Fibroblast of lung (primary cell): Measurements from ENCODE around the gene NFE2L3. TPM values are rescaled to one million over a fixed set of nuclear protein-coding genes. Genes with fewer than 3 reads are reported as not detected.

Experiments used
- DNase-seq, 2 donors: peaks; one replicate each; pipeline versions ENCODE4 v3.0.0 to v3.0.0-alpha.2; 2010; ENCODE audit warnings: low read depth in 2 of 2
- H2AFZ ChIP-seq: 2 replicates; pipeline ENCODE4 v1.5.1; 2012; ENCODE audit warnings: low read length, control low read depth, inconsistent platforms
- H3K27ac ChIP-seq: 2 replicates; pipeline ENCODE4 v1.5.1; 2011; ENCODE audit warnings: low read length, control low read depth; ENCODE audit not compliant: insufficient read depth
- H3K27me3 ChIP-seq: 2 replicates; pipeline ENCODE4 v1.5.1; 2011; ENCODE audit warnings: mild to moderate bottlenecking, low read length; ENCODE audit not compliant: control insufficient read depth, insufficient read depth
- H3K36me3 ChIP-seq: 2 replicates; pipeline ENCODE4 v1.5.1; 2011; ENCODE audit warnings: low read length; ENCODE audit not compliant: control insufficient read depth, insufficient read depth
- H3K4me1 ChIP-seq: 2 replicates; pipeline ENCODE4 v1.5.1; 2011; ENCODE audit warnings: low read length; ENCODE audit not compliant: control insufficient read depth, insufficient read depth; ENCODE audit errors: extremely low read depth
- H3K4me2 ChIP-seq: 2 replicates; pipeline ENCODE4 v1.5.1; 2011; ENCODE audit warnings: low read length, control low read depth; ENCODE audit not compliant: insufficient read depth; ENCODE audit errors: extremely low read depth
- H3K4me3 ChIP-seq, 4 experiments: fragments of 200-600 bp in 1 of 4; sonication (generic) in 1 of 4; replicated peaks in 1 of 4; 2 replicates each; pipeline ENCODE4 v1.5.1; 2011 to 2016; ENCODE audit warnings: low read length in 4 of 4, low read depth in 3 of 4, mild to moderate bottlenecking in 3 of 4, control low read depth in 2 of 4, inconsistent platforms in 1 of 4, mixed read lengths in 1 of 4; ENCODE audit not compliant: insufficient read depth in 1 of 4; ENCODE audit errors: control extremely low read depth in 1 of 4
- H3K79me2 ChIP-seq: 2 replicates; pipeline ENCODE4 v1.5.1; 2012; ENCODE audit warnings: mild to moderate bottlenecking, low read length, inconsistent platforms; ENCODE audit not compliant: control insufficient read depth, insufficient read depth
- H3K9ac ChIP-seq: 2 replicates; pipeline ENCODE4 v1.5.1; 2011; ENCODE audit warnings: mild to moderate bottlenecking, low read length, control low read depth; ENCODE audit not compliant: insufficient read depth
- H3K9me3 ChIP-seq: 2 replicates; pipeline ENCODE4 v1.5.1; 2012; ENCODE audit warnings: low read depth, low read length; ENCODE audit not compliant: control insufficient read depth, insufficient read depth
- H4K20me1 ChIP-seq: 2 replicates; pipeline ENCODE4 v1.5.1; 2011; ENCODE audit warnings: low read length; ENCODE audit not compliant: control insufficient read depth, insufficient read depth; ENCODE audit errors: extremely low read depth
- CTCF ChIP-seq, 2 donors: IDR thresholded peaks in 1 of 2; conservative IDR thresholded peaks in 1 of 2; 1 replicate in 1 of 2; 2 replicates in 1 of 2; pipeline ENCODE4 v1.5.1; 2011 to 2012; ENCODE audit warnings: low read length in 2 of 2, control low read depth in 1 of 2, inconsistent platforms in 1 of 2, low read depth in 1 of 2, mild to moderate bottlenecking in 1 of 2
- EZH2 ChIP-seq: IDR thresholded peaks from 2 replicates; pipeline ENCODE4 v1.5.1; 2012; ENCODE audit warnings: low read length, control low read depth, mild to moderate bottlenecking; ENCODE audit errors: missing control alignments
- polyA plus RNA-seq, 2 donors: library from polyadenylated mRNA; depleted of rRNA in 1 of 2; stranded (reverse) in 1 of 2; unstranded in 1 of 2; fragments of >200 nt; gene quantifications; 2 replicates each; pipeline ENCODE4 v1.2.1, GENCODE V29; 2011 to 2012; ENCODE audit warnings: missing spikeins in 1 of 2
- total RNA-seq: library from RNA; depleted of rRNA; stranded (reverse); fragments of >200 nt; gene quantifications from 2 replicates; pipeline ENCODE4 v1.2.1, GENCODE V29; 2014

Gene NFE2L3
- total and polyA plus RNA-seq, 2 donors (not counting 1 experiment from before 2014, with no cell fraction given) = 5.3 to 9.1 TPM

- H3K4me1 ChIP-seq = no peaks in the 10 kb centered on the region
- no peaks in the 10 kb centered on the region for H3K27me3 ChIP-seq
- no peak overlapping the region for H3K9ac ChIP-seq
- no peak overlapping the region for H3K27ac ChIP-seq
- H3K9me3 ChIP-seq = no peaks in the 10 kb centered on the region
- no peak for DNase-seq
- H3K4me3 ChIP-seq = no peak overlapping the region
- H3K4me2 ChIP-seq = no peak overlapping the region
- no peaks in the 10 kb centered on the region for H4K20me1 ChIP-seq
- no peaks in the 10 kb centered on the region for H3K79me2 ChIP-seq
- no peak for TF ChIP-seq CTCF (conservative IDR thresholded peaks at IDR 0.05 in 1 of 2, IDR thresholded peaks at IDR 0.05 in 1 of 2; ENCODE audit: low read depth in 1 of 2, low read length in 2 of 2)
- no peak for TF ChIP-seq EZH2
- H2AFZ ChIP-seq = no peak overlapping the region
- no peaks in the 10 kb centered on the region for H3K36me3 ChIP-seq
These were observed 16.4 kb upstream of the NFE2L3 start for GRCh38 chr7:26135551-26135950.

- Histone ChIP-seq H3K79me2 (no peaks in the 10 kb centered on the region), H3K4me1 (no peaks in the 10 kb centered on the region), H3K9me3 (no peaks in the 10 kb centered on the region), H3K27ac (no peak overlapping the region), H3K9ac (no peak overlapping the region), H3K27me3 (no peaks in the 10 kb centered on the region), H3K36me3 (no peaks in the 10 kb centered on the region), H3K4me3 (no peak overlapping the region), H3K4me2 (no peak overlapping the region), H2AFZ (no peak overlapping the region), H4K20me1 (no peaks in the 10 kb centered on the region)
- TF ChIP-seq CTCF (conservative IDR thresholded peaks at IDR 0.05 in 1 of 2, IDR thresholded peaks at IDR 0.05 in 1 of 2; ENCODE audit: low read depth in 1 of 2, low read length in 2 of 2) (no peak), EZH2 (no peak)
- no peak for DNase-seq
These were observed 15.2 kb upstream of the NFE2L3 start for GRCh38 chr7:26136831-26137230.

- Histone ChIP-seq H3K4me1 (no peaks in the 10 kb centered on the region), H4K20me1 (no peaks in the 10 kb centered on the region), H3K9ac (no peak overlapping the region), H3K27me3 (no peaks in the 10 kb centered on the region), H3K79me2 (no peaks in the 10 kb centered on the region), H3K4me3 (no peak overlapping the region), H2AFZ (no peak overlapping the region), H3K4me2 (no peak overlapping the region), H3K9me3 (no peaks in the 10 kb centered on the region), H3K36me3 (no peaks in the 10 kb centered on the region), H3K27ac (no peak overlapping the region)
- DNase-seq = no peak
- TF ChIP-seq EZH2 (no peak), CTCF (conservative IDR thresholded peaks at IDR 0.05 in 1 of 2, IDR thresholded peaks at IDR 0.05 in 1 of 2; ENCODE audit: low read depth in 1 of 2, low read length in 2 of 2) (no peak)
These were observed 11.6 kb upstream of the NFE2L3 start for GRCh38 chr7:26140380-26140779.
